GM18951 (cell line): Measurements from ENCODE around the gene PRLR.

Experiments
- POLR2A ChIP-seq: IDR thresholded peaks from 4 replicates; pipeline ENCODE4 v1.6.1; 2011; ENCODE audit warnings: mild to moderate bottlenecking; ENCODE audit not compliant: insufficient read length, insufficient read depth; ENCODE audit errors: extremely low read depth
- in situ Hi-C: fragments of 300-500 bp; cut with MboI; formaldehyde crosslinking; loops from one replicate; pipeline ENCODE4 v1.12.0; 2022; ENCODE audit warnings: low sequenced_read_pairs, mixed read lengths, inconsistent platforms; ENCODE audit not compliant: unreplicated experiment

Gene PRLR

GRCh38 chr5:35026280-35026840 lies 203.9 kb downstream of the PRLR start:
- TF ChIP-seq POLR2A, result no peak
- in situ Hi-C loops, result no loop called here

GRCh38 chr5:35024911-35025510 lies 205.3 kb downstream of the PRLR start:
- in situ Hi-C loops, result no loop called here

GRCh38 chr5:35023391-35024178 lies 206.7 kb downstream of the PRLR start:
- TF ChIP-seq POLR2A, result no peak
- in situ Hi-C loops, result no loop called here

More at GRCh38 chr5:35024911-35025510, 205.3 kb downstream of the PRLR start:
- TF ChIP-seq POLR2A, result no peak

GRCh38 chr5:35016174-35017051 lies 213.9 kb downstream of the PRLR start:
- in situ Hi-C loops, result no loop called here
- TF ChIP-seq POLR2A, result no peak

GRCh38 chr5:35015063-35015462 lies 215.2 kb downstream of the PRLR start:
- in situ Hi-C loops, result no loop called here
- TF ChIP-seq POLR2A, result no peak

GRCh38 chr5:35012796-35013195 lies 217.5 kb downstream of the PRLR start:
- no peak for TF ChIP-seq POLR2A
- in situ Hi-C loops, result no loop called here

- in situ Hi-C loops, result no loop called here
- no peak for TF ChIP-seq POLR2A
These were observed 217.9 kb downstream of the PRLR start for GRCh38 chr5:35012365-35012764.

GRCh38 chr5:35010676-35011075 lies 219.6 kb downstream of the PRLR start:
- TF ChIP-seq POLR2A, result no peak
- in situ Hi-C loops, result no loop called here

GRCh38 chr5:35009657-35010056 lies 220.6 kb downstream of the PRLR start:
- in situ Hi-C loops, result loop anchor here (10.0 kb wide), 1 partner anchor 55 kb away; no protein-coding TSS in a partner anchor

GRCh38 chr5:35009019-35009418 lies 221.3 kb downstream of the PRLR start:
- in situ Hi-C loops, result loop anchor here (10.0 kb wide), 1 partner anchor 54 kb away; no protein-coding TSS in a partner anchor

More at GRCh38 chr5:35009657-35010056, 220.6 kb downstream of the PRLR start:
- TF ChIP-seq POLR2A, result no peak

GRCh38 chr5:35004771-35005170 lies 225.5 kb downstream of the PRLR start:
- in situ Hi-C loops, result loop anchor here (10.0 kb wide), 1 partner anchor 50 kb away; no protein-coding TSS in a partner anchor
- no peak for TF ChIP-seq POLR2A

More at GRCh38 chr5:35009019-35009418, 221.3 kb downstream of the PRLR start:
- no peak for TF ChIP-seq POLR2A

- TF ChIP-seq POLR2A, result no peak
- in situ Hi-C loops, result loop anchor here (10.0 kb wide), 1 partner anchor 49 kb away; no protein-coding TSS in a partner anchor
These were observed 226.1 kb downstream of the PRLR start for GRCh38 chr5:35004200-35004599.
